Psoas muscle (tissue), 8 donors: ENCODE results near the gene ZC3H15. TPM values are rescaled to one million over a fixed set of nuclear protein-coding genes. Genes with fewer than 3 reads are reported as not detected.

Source experiments
- ATAC-seq, 4 donors: fragments of 200-7000 bp; cut with Tn5 transposase; one replicate each; pipeline ENCODE4 v1.9.1; 2020; ENCODE audit warnings: moderate library complexity in 3 of 4, mild to moderate bottlenecking in 2 of 4
- DNase-seq, 2 donors: peaks; one replicate each; pipeline ENCODE4 v3.0.0-alpha.2; 2020
- H3K27ac ChIP-seq: fragments of 200-600 bp; one replicate; pipeline ENCODE4 v1.8.0; 2022
- H3K27me3 ChIP-seq, 3 donors: fragments of 200-600 bp in 1 of 3; one replicate each; pipeline versions ENCODE4 v1.6.1 to v1.8.0; 2013 to 2022; ENCODE audit warnings: low read length in 2 of 3, mild to moderate bottlenecking in 2 of 3, moderate library complexity in 1 of 3; ENCODE audit not compliant: insufficient read depth in 3 of 3
- H3K36me3 ChIP-seq, 2 donors: fragments of 200-600 bp in 1 of 2; one replicate each; pipeline versions ENCODE4 v1.6.1 to v1.8.0; 2013 to 2022; ENCODE audit warnings: low read depth in 1 of 2, mild to moderate bottlenecking in 1 of 2, moderate library complexity in 1 of 2; ENCODE audit not compliant: insufficient read depth in 1 of 2
- H3K4me1 ChIP-seq: fragments of 200-600 bp; one replicate; pipeline ENCODE4 v1.8.0; 2022
- H3K4me3 ChIP-seq: fragments of 200-600 bp; one replicate; pipeline ENCODE4 v1.8.0; 2022; ENCODE audit warnings: mild to moderate bottlenecking
- H3K9me3 ChIP-seq: fragments of 200-600 bp; one replicate; pipeline ENCODE4 v1.8.0; 2022
- CTCF ChIP-seq: fragments of 200-600 bp; IDR thresholded peaks from one replicate; pipeline ENCODE4 v1.8.0; 2022; ENCODE audit warnings: antibody characterized with exemption
- WGBS, 3 donors: extraction: QIAGEN DNeasy Blood & Tissue Kit; methylation state at CpG; one replicate each; pipeline versions ENCODE4 v1.1.6 to v1.1.7; 2013; 5-methylcytosine and 5-hydroxymethylcytosine counted together
- intact Hi-C, 2 donors: fragments of 100-400 bp; cut with DNase I; formaldehyde crosslinking; loops; one replicate each; pipeline versions ENCODE4 v1.11.0 to v1.14.2; 2022
- polyA plus RNA-seq, 3 donors: library from polyadenylated mRNA; stranded (reverse); fragments of 200-250 nt; gene quantifications; one replicate each; pipeline ENCODE4 v1.2.3, GENCODE V29; 2013
- total RNA-seq, 4 donors: library from RNA; stranded (reverse); fragmentation: NEBNext Ultra II Directional in 2 of 4; extraction: Animal tissue kit (Norgen Biotek cat#: 25700) in 2 of 4; gene quantifications; one replicate each; pipeline versions ENCODE4 v1.2.1 to v1.2.4, GENCODE V29; 2021 to 2023
- donor health status: healthy with polysubstance abuse.
- donor health status: DM: no; HTN: no; CAD: no; lungs with moderate emphysema.
- donor health status: Bipolar disorder and iron deficiency.
- donor health status: healthy.
- donor health status: DM: yes; HTN: yes; CAD: no.
- donor health status: DM: no; HTN: no; CAD: no.
- donor health status: DM: no; HTN: no; CAD: no.
- donor health status: DM: yes; HTN: yes; CAD: no.

ZC3H15 gene
- total and polyA plus RNA-seq, 7 donors: 31.1 to 83.8 (median 55.0) TPM

GRCh38 chr2:186498834-186499233 is 12.8 kb downstream of the ZC3H15 start:
- intact Hi-C loops: no loop called here
- DNase-seq (no peak), ATAC-seq (no peak)
- Histone ChIP-seq H3K36me3 (peaks cover 9 to 85% of the 10 kb centered on the region in 2 donors), H3K4me3 (no peak overlapping the region), H3K9me3 (no peaks in the 10 kb centered on the region), H3K27ac (no peak overlapping the region), H3K4me1 (peaks cover 5% of the 10 kb centered on the region), H3K27me3 (no peaks in the 10 kb centered on the region)
- no peak for TF ChIP-seq CTCF
- 38 to 45% (median 39%) methylated on average over 1 of the region's 1 CpG for WGBS, 3 donors

GRCh38 chr2:186503827-186504606 is 18.0 kb downstream of the ZC3H15 start:
- no peaks in the 10 kb centered on the region for H3K27me3 ChIP-seq
- no peak overlapping the region for H3K4me3 ChIP-seq
- DNase-seq (no peak), ATAC-seq (peak in 1 of 4 donors; percentile 56)
- H3K27ac ChIP-seq: no peak overlapping the region
- H3K36me3 ChIP-seq: peaks cover 19 to 98% of the 10 kb centered on the region in 2 donors
- no peaks in the 10 kb centered on the region for H3K4me1 ChIP-seq
- TF ChIP-seq CTCF: peak; percentile 58
- intact Hi-C loops: loop anchor here (2.0 to 5.0 kb wide), 3 partner anchors 88 to 138 kb away; partner anchors contain the start of gene ITGAV (in 1 of the 2)
- WGBS, 3 donors: 69 to 84% (median 82%) methylated on average over 5 of the region's 5 CpGs
- H3K9me3 ChIP-seq: no peaks in the 10 kb centered on the region

- H3K27me3 ChIP-seq: no peaks in the 10 kb centered on the region
- 87 to 91% (median 91%) methylated on average over 3 of the region's 3 CpGs for WGBS, 3 donors
- H3K27ac ChIP-seq: no peak overlapping the region
- peaks cover 10 to 99% of the 10 kb centered on the region in 2 donors for H3K36me3 ChIP-seq
- no peak for DNase-seq
- no peak overlapping the region for H3K4me3 ChIP-seq
- H3K9me3 ChIP-seq: no peaks in the 10 kb centered on the region
- no peaks in the 10 kb centered on the region for H3K4me1 ChIP-seq
- intact Hi-C loops: no loop called here
- no peak for TF ChIP-seq CTCF
- no peak for ATAC-seq
Observed at GRCh38 chr2:186508263-186508662, 22.2 kb downstream of the ZC3H15 start.

GRCh38 chr2:186515376-186515775 is 29.3 kb downstream of the ZC3H15 start:
- ATAC-seq (no peak), DNase-seq (no peak)
- intact Hi-C loops: no loop called here
- H3K9me3 ChIP-seq: no peaks in the 10 kb centered on the region
- TF ChIP-seq CTCF: no peak
- H3K4me3 ChIP-seq: no peak overlapping the region
- H3K36me3 ChIP-seq: peaks cover 0 to 69% of the 10 kb centered on the region in 2 donors
- H3K4me1 ChIP-seq: no peaks in the 10 kb centered on the region
- no peaks in the 10 kb centered on the region for H3K27me3 ChIP-seq
- H3K27ac ChIP-seq: no peak overlapping the region
- WGBS, 3 donors: 78 to 87% (median 79%) methylated on average over 3 of the region's 3 CpGs
